ENCODE measurements around the gene COMMD4. TPM values are rescaled to one million over a fixed set of nuclear protein-coding genes. Genes with fewer than 3 reads are reported as not detected.
"Not testable (repeated sequence)": the region's sequence is repeated elsewhere in the genome, so short reads cannot be mapped to it uniquely, and the experiment has no call there.

Gene COMMD4
- total and polyA plus RNA-seq, 2 donors (not counting 3 experiments of a cell fraction or from before 2014, with no cell fraction given): 114 to 244 TPM

GRCh38 chr15:75312548-75312947, 23.3 kb upstream of the COMMD4 start:
- H3K9ac ChIP-seq (replicated peaks; ENCODE audit: extremely low read depth, insufficient read depth, low read length); intact Hi-C loops (cut with micrococcal nuclease): not testable (repeated sequence)

GRCh38 chr15:75313116-75313845, 22.6 kb upstream of the COMMD4 start:
- H3K4me3 ChIP-seq (replicated peaks in 1 of 3; ENCODE audit: insufficient read depth in 1 of 3, low read depth in 1 of 3, low read length in 3 of 3): no peak overlapping the region
- TF ChIP-seq EZH2 (IDR thresholded peaks at IDR 0.05; ENCODE audit: borderline replicate concordance, low read depth, low read length, severe bottlenecking): no peak
- H3K4me1 ChIP-seq (ENCODE audit: control insufficient read depth, extremely low read depth, insufficient read depth, low read length): no peaks in the 10 kb centered on the region
- no peak overlapping the region for H2AFZ ChIP-seq (ENCODE audit: low read depth, low read length)
- dilution Hi-C loops (cut with MboI; ENCODE audit: extremely low pct_ligation_motif_present, low sequenced_read_pairs): no loop called here
- H4K20me1 ChIP-seq (replicated peaks; ENCODE audit: control insufficient read depth, extremely low read depth, insufficient read depth, low read length): no peaks in the 10 kb centered on the region
- ChIA-PET POLR2A (no interaction called here), CTCF (no interaction called here)
- DNase-seq (ENCODE audit: low read depth, low spot score) (no peak), FAIRE-seq (no peak)
- BruUV-seq (replicated peaks): no TSS peak
- H3K27me3 ChIP-seq (ENCODE audit: control insufficient read depth in 2 of 2, insufficient read depth in 2 of 2, low read length in 2 of 2): peaks cover 12 to 15% of the 10 kb centered on the region in 2 experiments
- no peaks in the 10 kb centered on the region for H3K36me3 ChIP-seq (ENCODE audit: control insufficient read depth in 2 of 2, extremely low read depth in 1 of 2, insufficient read depth in 2 of 2, low read length in 2 of 2)
- H3K9me1 ChIP-seq (replicated peaks; ENCODE audit: control insufficient read depth, extremely low read depth, insufficient read depth, low read length): no peaks in the 10 kb centered on the region
- intact Hi-C loops (cut with micrococcal nuclease): no loop called here
- H3K27ac ChIP-seq (ENCODE audit: insufficient read depth, low read depth, low read length): no peak overlapping the region
- no peak overlapping the region for H3K4me2 ChIP-seq (ENCODE audit: insufficient read depth, low read length)
- no peak overlapping the region for H3K9ac ChIP-seq (replicated peaks; ENCODE audit: extremely low read depth, insufficient read depth, low read length)
- H3K9me3 ChIP-seq (replicated peaks; ENCODE audit: control insufficient read depth, insufficient read depth, low read length): no peaks in the 10 kb centered on the region
- no peaks in the 10 kb centered on the region for H3K79me2 ChIP-seq (ENCODE audit: control insufficient read depth, insufficient read depth, low read length)

More at GRCh38 chr15:75312548-75312947, 23.3 kb upstream of the COMMD4 start:
- H3K79me2 ChIP-seq (ENCODE audit: control insufficient read depth, insufficient read depth, low read length); POLR2A ChIA-PET; CTCF ChIA-PET; FAIRE-seq; H3K27ac ChIP-seq (ENCODE audit: insufficient read depth, low read depth, low read length); H4K20me1 ChIP-seq (replicated peaks; ENCODE audit: control insufficient read depth, extremely low read depth, insufficient read depth, low read length); H3K4me1 ChIP-seq (ENCODE audit: control insufficient read depth, extremely low read depth, insufficient read depth, low read length); H3K4me3 ChIP-seq (replicated peaks in 1 of 3; ENCODE audit: insufficient read depth in 1 of 3, low read depth in 1 of 3, low read length in 3 of 3); dilution Hi-C loops (cut with MboI; ENCODE audit: extremely low pct_ligation_motif_present, low sequenced_read_pairs); H3K4me2 ChIP-seq (ENCODE audit: insufficient read depth, low read length); H3K9me1 ChIP-seq (replicated peaks; ENCODE audit: control insufficient read depth, extremely low read depth, insufficient read depth, low read length); H2AFZ ChIP-seq (ENCODE audit: low read depth, low read length); DNase-seq (ENCODE audit: low read depth, low spot score); H3K36me3 ChIP-seq (ENCODE audit: control insufficient read depth in 2 of 2, extremely low read depth in 1 of 2, insufficient read depth in 2 of 2, low read length in 2 of 2); H3K9me3 ChIP-seq (replicated peaks; ENCODE audit: control insufficient read depth, insufficient read depth, low read length); BruUV-seq (replicated peaks): not testable (repeated sequence)
- peaks cover 19 to 20% of the 10 kb centered on the region in 2 experiments for H3K27me3 ChIP-seq (ENCODE audit: control insufficient read depth in 2 of 2, insufficient read depth in 2 of 2, low read length in 2 of 2)

Measured in endothelial cell of umbilical vein (primary cell).